Measurements from ENCODE around the gene LCN12. TPM values are rescaled to one million over a fixed set of nuclear protein-coding genes. Genes with fewer than 3 reads are reported as not detected.

LCN12 gene
- total RNA-seq, 1 donor from 2014 or later: not detected

DNA sequence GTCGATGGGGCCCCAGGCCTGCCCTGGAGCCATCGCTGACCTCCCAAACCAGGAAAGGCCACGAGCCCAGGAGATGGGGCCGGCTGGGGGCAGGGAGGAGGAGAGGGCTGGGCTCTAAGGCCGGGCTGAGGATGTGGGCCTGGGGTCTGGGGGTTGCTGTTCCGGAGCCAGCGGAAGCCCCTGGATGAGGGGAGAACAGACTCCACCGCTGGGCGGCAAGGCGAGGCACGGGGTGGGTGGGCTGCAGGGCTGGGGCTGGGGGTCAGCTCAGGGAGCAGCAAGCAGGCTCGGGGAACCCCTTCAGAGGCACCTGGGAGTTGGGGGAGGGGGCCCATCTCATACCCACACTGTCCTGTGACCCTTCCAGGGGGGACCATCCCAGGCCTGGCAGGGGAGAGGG lies 11.7 kb downstream of the LCN12 start:
- H3K79me2 ChIP-seq (ENCODE audit: low read depth): no peaks in the 10 kb centered on the region
- peaks cover 6% of the 10 kb centered on the region for H3K4me1 ChIP-seq
- H3K9ac ChIP-seq: no peak overlapping the region
- no peaks in the 10 kb centered on the region for H4K20me1 ChIP-seq (ENCODE audit: low read depth)
- H3F3A ChIP-seq (ENCODE audit: low read depth): no peaks in the 10 kb centered on the region
- H2AFZ ChIP-seq (replicated peaks): no peak overlapping the region
- TF ChIP-seq, protein P1, sequence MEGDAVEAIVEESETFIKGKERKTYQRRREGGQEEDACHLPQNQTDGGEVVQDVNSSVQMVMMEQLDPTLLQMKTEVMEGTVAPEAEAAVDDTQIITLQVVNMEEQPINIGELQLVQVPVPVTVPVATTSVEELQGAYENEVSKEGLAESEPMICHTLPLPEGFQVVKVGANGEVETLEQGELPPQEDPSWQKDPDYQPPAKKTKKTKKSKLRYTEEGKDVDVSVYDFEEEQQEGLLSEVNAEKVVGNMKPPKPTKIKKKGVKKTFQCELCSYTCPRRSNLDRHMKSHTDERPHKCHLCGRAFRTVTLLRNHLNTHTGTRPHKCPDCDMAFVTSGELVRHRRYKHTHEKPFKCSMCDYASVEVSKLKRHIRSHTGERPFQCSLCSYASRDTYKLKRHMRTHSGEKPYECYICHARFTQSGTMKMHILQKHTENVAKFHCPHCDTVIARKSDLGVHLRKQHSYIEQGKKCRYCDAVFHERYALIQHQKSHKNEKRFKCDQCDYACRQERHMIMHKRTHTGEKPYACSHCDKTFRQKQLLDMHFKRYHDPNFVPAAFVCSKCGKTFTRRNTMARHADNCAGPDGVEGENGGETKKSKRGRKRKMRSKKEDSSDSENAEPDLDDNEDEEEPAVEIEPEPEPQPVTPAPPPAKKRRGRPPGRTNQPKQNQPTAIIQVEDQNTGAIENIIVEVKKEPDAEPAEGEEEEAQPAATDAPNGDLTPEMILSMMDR (IDR thresholded peaks at IDR 0.05): no peak
- no peak for TF ChIP-seq EZH2 (IDR thresholded peaks at IDR 0.05)
- no peak for TF ChIP-seq EZH2phosphoT487 (IDR thresholded peaks at IDR 0.05)
- Mint-ChIP-seq H3K27me3 (ENCODE audit: insufficient read depth, low read depth) (peaks cover 5% of the 10 kb centered on the region), H3K9me3 (no peaks in the 10 kb centered on the region), H3K27ac (no peak overlapping the region), H3K4me1 (peaks cover 19% of the 10 kb centered on the region), H3K36me3 (no peaks in the 10 kb centered on the region), H3K4me3 (no peak overlapping the region)
- no peak for DNase-seq (ENCODE audit: low spot score)
- no peak overlapping the region for H3K4me2 ChIP-seq
- no peaks in the 10 kb centered on the region for H3K36me3 ChIP-seq
- H3K27me3 ChIP-seq: no peaks in the 10 kb centered on the region
- H3K4me3 ChIP-seq: no peak overlapping the region
- no peaks in the 10 kb centered on the region for H3K9me3 ChIP-seq (ENCODE audit: low read depth)
- H3K27ac ChIP-seq: no peak overlapping the region

DNA sequence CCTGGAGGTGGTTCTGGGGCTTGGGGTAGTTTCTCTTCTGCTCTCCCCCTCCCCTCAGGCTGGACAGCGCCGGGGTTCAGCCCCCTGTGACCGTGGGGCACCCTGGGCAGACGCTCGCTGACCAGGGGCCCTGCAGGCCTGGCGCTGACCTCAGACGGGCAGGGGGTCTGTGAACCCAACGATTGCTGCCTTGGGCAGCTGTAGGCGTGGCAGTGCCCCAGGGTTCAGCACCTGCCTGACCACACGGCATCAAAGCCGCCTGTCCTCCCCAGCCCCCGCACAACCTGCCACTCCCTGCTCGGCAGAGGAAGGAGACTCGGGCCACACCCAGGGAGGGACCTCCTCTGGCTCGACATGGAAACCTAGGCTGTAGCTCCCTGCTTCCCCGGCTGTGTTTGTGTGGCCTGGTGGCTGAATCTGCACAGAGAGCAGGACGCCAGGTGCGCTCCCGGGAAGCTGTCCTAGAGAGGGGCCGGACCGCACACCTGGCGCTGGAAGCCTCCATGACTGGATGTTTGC lies 12.2 kb downstream of the LCN12 start:
- H3K27ac Mint-ChIP-seq: peak overlapping the region; percentile 53
- Histone ChIP-seq H3K36me3 (no peaks in the 10 kb centered on the region), H3K4me3 (no peak overlapping the region), H3K79me2 (ENCODE audit: low read depth) (no peaks in the 10 kb centered on the region), H3K27ac (no peak overlapping the region), H3K4me2 (no peak overlapping the region), H4K20me1 (ENCODE audit: low read depth) (no peaks in the 10 kb centered on the region), H3K27me3 (no peaks in the 10 kb centered on the region), H3K4me1 (peaks cover 6% of the 10 kb centered on the region), H3K9ac (no peak overlapping the region), H3K9me3 (ENCODE audit: low read depth) (no peaks in the 10 kb centered on the region), H2AFZ (replicated peaks) (no peak overlapping the region), H3F3A (ENCODE audit: low read depth) (no peaks in the 10 kb centered on the region)
- no peak overlapping the region for H3K4me3 Mint-ChIP-seq
- DNase-seq (ENCODE audit: low spot score): no peak
- H3K27me3 Mint-ChIP-seq (ENCODE audit: insufficient read depth, low read depth): peaks cover 5% of the 10 kb centered on the region
- TF ChIP-seq, protein P1 (IDR thresholded peaks at IDR 0.05): no peak
- TF ChIP-seq EZH2 (IDR thresholded peaks at IDR 0.05): no peak
- TF ChIP-seq EZH2phosphoT487 (IDR thresholded peaks at IDR 0.05): no peak
- H3K4me1 Mint-ChIP-seq: peaks cover 19% of the 10 kb centered on the region
- no peaks in the 10 kb centered on the region for H3K9me3 Mint-ChIP-seq
- H3K36me3 Mint-ChIP-seq: no peaks in the 10 kb centered on the region

DNA sequence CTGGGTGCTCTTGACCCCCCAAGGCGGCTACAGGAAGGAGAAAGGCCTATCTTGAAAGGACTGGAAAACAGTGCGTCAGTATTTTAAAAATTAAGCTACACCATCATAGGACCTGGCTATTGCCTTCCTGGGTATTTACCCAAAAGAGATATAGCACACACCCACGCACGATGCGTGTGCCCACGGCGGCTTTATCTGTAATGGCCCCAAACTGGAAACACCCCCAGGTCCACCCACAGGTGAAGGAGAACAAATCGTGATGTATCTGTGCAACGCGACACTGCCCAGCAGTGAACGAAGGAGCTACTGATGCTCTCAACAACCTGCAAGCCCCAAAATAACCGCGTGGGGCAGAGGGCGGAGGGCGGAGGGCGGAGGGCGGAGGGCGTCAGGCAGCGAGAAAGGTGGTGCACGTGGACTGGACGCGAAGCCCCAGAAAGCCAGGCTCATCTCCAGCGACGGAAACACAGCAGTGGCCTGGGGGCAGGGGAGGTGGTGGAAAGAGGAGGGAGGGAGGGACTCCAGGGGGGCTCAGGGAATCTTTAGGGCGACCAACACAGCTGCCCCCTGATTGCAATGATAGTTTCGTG lies 12.9 kb downstream of the LCN12 start:
- H3F3A ChIP-seq (ENCODE audit: low read depth): no peaks in the 10 kb centered on the region
- H4K20me1 ChIP-seq (ENCODE audit: low read depth): no peaks in the 10 kb centered on the region
- H3K4me2 ChIP-seq: no peak overlapping the region
- Mint-ChIP-seq H3K27ac (peak overlapping the region; percentile 53), H3K9me3 (no peaks in the 10 kb centered on the region), H3K27me3 (ENCODE audit: insufficient read depth, low read depth) (peaks cover 5% of the 10 kb centered on the region), H3K4me1 (peaks cover 19% of the 10 kb centered on the region), H3K4me3 (no peak overlapping the region), H3K36me3 (no peaks in the 10 kb centered on the region)
- no peak overlapping the region for H3K4me3 ChIP-seq
- H3K27ac ChIP-seq: no peak overlapping the region
- H3K9ac ChIP-seq: no peak overlapping the region
- H3K4me1 ChIP-seq: peaks cover 6% of the 10 kb centered on the region
- no peak overlapping the region for H2AFZ ChIP-seq (replicated peaks)
- no peaks in the 10 kb centered on the region for H3K27me3 ChIP-seq
- no peaks in the 10 kb centered on the region for H3K79me2 ChIP-seq (ENCODE audit: low read depth)
- H3K36me3 ChIP-seq: no peaks in the 10 kb centered on the region
- no peaks in the 10 kb centered on the region for H3K9me3 ChIP-seq (ENCODE audit: low read depth)
- no peak for TF ChIP-seq EZH2 (IDR thresholded peaks at IDR 0.05)
- TF ChIP-seq EZH2phosphoT487 (IDR thresholded peaks at IDR 0.05): no peak
- TF ChIP-seq, protein P1 (IDR thresholded peaks at IDR 0.05): no peak
- no peak for DNase-seq (ENCODE audit: low spot score)

Data from neural progenitor cell (in vitro differentiated cells).